Progenitor cell of endocrine pancreas (in vitro differentiated cells): ENCODE data around the gene HK1. TPM values are rescaled to one million over a fixed set of nuclear protein-coding genes. Genes with fewer than 3 reads are reported as not detected.

Experiments used
- DNase-seq: peaks from one replicate; pipeline ENCODE4 v3.0.0; 2021; ENCODE audit warnings: low spot score; ENCODE audit not compliant: unreplicated experiment
- H3K27ac Mint-ChIP-seq: 2 replicates; pipeline ENCODE4 v1.8.0; 2021; ENCODE audit warnings: mild to moderate bottlenecking, moderate library complexity, mixed read lengths
- H3K27me3 Mint-ChIP-seq: 2 replicates; pipeline ENCODE4 v1.8.0; 2021; ENCODE audit warnings: mixed read lengths
- H3K36me3 Mint-ChIP-seq: 2 replicates; pipeline ENCODE4 v1.8.0; 2022; ENCODE audit warnings: mixed read lengths; ENCODE audit not compliant: insufficient read depth
- H3K4me1 Mint-ChIP-seq: 2 replicates; pipeline ENCODE4 v1.8.0; 2021; ENCODE audit warnings: low read depth, mixed read lengths
- H3K4me3 Mint-ChIP-seq: 2 replicates; pipeline ENCODE4 v1.8.0; 2021; ENCODE audit warnings: low read depth, mild to moderate bottlenecking, moderate library complexity, mixed read lengths
- H3K9me3 Mint-ChIP-seq: 2 replicates; pipeline ENCODE4 v1.8.0; 2021; ENCODE audit warnings: low read depth, mixed read lengths
- total RNA-seq: library from RNA; stranded (reverse); gene quantifications from 2 replicates; pipeline ENCODE4 v1.2.1, GENCODE V29; 2021
- TF ChIP-seq, protein P1 (sequence below): fragments of 200-600 bp; sonication (generic); IDR thresholded peaks from one replicate; pipeline ENCODE4 v1.5.0; 2021; ENCODE audit warnings: antibody characterized with exemption, mild to moderate bottlenecking; ENCODE audit not compliant: unreplicated experiment

The HK1 gene
- total RNA-seq, 1 donor from 2014 or later, result 32.5 TPM

DNA sequence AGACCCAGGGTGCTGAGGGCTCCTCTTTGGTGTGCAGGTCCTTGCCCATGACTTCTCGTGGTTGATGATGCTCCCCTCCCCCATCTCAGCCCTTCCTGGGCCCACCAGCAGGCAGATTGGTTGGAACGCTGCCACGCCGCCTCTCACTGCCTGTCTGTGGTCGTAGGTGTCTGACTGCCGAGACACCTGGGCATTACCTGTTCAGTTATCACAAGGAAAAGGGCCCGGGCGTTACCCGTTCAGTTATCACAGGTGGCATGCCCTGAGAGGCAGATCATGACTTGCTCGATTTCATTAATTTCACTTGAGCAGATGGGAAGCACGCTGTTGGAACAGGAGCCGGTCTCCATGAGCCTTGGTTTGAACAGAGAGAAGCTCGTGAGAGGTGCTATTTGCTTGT is 95.9 kb downstream of the HK1 start:
- DNase-seq, result no peak
- Mint-ChIP-seq H3K4me1 (peaks cover 4% of the 10 kb centered on the region), H3K9me3 (no peaks in the 10 kb centered on the region), H3K27me3 (no peaks in the 10 kb centered on the region), H3K36me3 (peaks cover 6% of the 10 kb centered on the region), H3K4me3 (no peak overlapping the region), H3K27ac (no peak overlapping the region)
- TF ChIP-seq, protein P1, sequence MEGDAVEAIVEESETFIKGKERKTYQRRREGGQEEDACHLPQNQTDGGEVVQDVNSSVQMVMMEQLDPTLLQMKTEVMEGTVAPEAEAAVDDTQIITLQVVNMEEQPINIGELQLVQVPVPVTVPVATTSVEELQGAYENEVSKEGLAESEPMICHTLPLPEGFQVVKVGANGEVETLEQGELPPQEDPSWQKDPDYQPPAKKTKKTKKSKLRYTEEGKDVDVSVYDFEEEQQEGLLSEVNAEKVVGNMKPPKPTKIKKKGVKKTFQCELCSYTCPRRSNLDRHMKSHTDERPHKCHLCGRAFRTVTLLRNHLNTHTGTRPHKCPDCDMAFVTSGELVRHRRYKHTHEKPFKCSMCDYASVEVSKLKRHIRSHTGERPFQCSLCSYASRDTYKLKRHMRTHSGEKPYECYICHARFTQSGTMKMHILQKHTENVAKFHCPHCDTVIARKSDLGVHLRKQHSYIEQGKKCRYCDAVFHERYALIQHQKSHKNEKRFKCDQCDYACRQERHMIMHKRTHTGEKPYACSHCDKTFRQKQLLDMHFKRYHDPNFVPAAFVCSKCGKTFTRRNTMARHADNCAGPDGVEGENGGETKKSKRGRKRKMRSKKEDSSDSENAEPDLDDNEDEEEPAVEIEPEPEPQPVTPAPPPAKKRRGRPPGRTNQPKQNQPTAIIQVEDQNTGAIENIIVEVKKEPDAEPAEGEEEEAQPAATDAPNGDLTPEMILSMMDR, result no peak

DNA sequence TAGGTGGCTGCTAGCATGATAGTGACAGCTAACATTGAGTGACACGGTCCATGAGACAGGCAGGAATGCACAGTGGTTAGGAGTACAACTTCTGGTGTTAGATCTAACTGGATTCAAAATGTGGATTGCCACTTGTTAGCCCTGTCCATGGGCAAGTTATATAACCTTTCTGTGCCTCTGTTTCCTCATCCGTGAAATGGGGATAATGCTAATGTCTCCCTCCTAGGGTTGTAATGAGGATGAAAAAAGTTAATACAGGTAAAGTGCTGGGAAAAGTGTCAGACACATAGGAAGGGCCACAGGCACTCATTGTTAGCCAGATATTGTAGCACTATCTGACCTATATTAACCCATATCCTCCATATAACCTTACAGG is 96.6 kb downstream of the HK1 start:
- H3K4me1 Mint-ChIP-seq, result peaks cover 4% of the 10 kb centered on the region
- TF ChIP-seq, protein P1, result no peak
- no peak overlapping the region for H3K27ac Mint-ChIP-seq

DNA sequence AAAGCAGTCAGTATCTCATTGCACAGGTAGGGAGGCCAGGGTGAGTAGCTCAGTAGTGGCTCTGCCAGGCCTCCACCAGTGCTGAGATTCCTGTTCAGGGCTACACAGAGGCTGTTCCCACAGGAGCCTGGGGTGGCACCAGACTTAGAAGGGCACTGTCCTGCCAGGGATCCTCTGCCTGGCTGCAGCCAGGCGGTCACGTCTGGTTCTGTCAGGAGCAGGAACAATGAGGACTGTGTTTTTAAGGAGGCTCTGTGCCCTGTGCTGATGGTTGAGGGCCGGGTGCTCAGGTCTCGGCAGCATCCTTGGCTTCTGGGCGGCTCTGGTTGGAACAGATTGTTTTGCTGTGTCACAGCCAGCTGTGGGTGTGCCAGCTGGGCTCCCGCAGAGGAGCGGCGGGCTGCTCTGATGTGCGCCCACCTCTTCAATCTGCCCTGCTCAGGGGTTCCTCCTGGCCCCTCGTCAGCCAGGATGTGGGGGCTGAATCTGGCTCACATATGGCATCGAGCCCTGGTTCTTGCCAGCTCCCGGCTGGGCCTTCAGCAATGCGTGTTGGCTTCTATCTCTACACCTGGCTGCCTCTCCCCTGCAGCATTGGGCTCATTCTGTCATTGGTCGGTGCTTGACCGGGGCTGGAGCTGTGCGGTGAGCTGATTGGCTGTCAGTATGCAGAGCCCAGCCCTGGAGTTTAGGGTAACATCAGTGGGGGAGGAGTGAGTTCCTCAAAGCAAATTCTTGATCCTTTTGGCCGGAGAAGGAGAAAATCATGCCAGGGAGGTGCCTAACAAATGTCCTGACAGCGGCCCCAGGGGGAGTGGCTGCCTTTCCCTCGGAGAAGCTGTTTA is 97.2 kb downstream of the HK1 start:
- no peak overlapping the region for H3K4me3 Mint-ChIP-seq

More for the DNA sequence above, 96.6 kb downstream of the HK1 start:
- Mint-ChIP-seq H3K9me3 (no peaks in the 10 kb centered on the region), H3K27me3 (no peaks in the 10 kb centered on the region), H3K36me3 (peaks cover 4% of the 10 kb centered on the region), H3K4me3 (no peak overlapping the region)
- DNase-seq, result no peak

DNA sequence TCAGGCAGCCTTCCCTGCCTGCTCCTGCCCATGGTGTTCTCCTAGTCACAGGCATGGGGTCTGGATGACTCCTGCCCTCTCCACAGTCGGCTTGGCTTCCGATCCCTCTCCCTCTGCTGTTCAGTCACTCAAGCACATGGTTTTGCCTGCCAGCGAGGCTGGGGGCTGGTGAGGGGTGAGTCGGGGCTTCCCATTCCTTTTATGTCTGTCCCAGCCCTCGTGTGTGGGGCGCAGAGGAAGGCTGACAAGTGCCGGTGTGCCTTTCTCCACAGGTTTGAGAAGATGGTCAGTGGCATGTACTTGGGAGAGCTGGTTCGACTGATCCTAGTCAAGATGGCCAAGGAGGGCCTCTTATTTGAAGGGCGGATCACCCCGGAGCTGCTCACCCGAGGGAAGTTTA is 98.4 kb downstream of the HK1 start:
- H3K9me3 Mint-ChIP-seq, result no peaks in the 10 kb centered on the region
- no peak for DNase-seq
- no peak overlapping the region for H3K4me3 Mint-ChIP-seq
- H3K27ac Mint-ChIP-seq, result no peak overlapping the region
- peaks cover 4% of the 10 kb centered on the region for H3K4me1 Mint-ChIP-seq
- no peaks in the 10 kb centered on the region for H3K27me3 Mint-ChIP-seq
- TF ChIP-seq, protein P1, result no peak
- no peaks in the 10 kb centered on the region for H3K36me3 Mint-ChIP-seq

More for the DNA sequence above, 97.2 kb downstream of the HK1 start:
- no peaks in the 10 kb centered on the region for H3K9me3 Mint-ChIP-seq
- no peak for DNase-seq
- no peaks in the 10 kb centered on the region for H3K36me3 Mint-ChIP-seq
- no peak overlapping the region for H3K27ac Mint-ChIP-seq
- H3K4me1 Mint-ChIP-seq, result peaks cover 4% of the 10 kb centered on the region
- no peaks in the 10 kb centered on the region for H3K27me3 Mint-ChIP-seq
- TF ChIP-seq, protein P1, result no peak

DNA sequence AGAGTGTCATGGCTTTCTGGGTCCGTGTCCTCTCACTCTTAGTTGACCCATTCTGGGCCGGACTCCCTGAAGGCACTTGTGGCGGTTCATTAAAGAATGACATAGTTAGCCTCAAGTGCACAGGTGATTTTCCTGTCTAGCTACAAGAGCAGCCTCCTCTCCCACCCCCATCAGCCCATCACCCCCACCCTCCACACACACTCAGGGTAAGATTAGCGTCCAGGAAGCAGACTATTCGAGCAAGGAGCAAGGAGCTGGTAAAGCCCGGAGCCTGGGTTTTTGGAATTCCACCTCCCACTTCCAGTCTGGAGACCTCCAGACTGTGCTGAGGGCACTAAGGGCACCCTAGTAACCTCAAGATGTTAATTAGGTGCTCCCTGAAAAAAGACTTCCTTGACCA is 98.9 kb downstream of the HK1 start:
- no peak for DNase-seq
- TF ChIP-seq, protein P1, result no peak
- Mint-ChIP-seq H3K36me3 (no peaks in the 10 kb centered on the region), H3K4me3 (no peak overlapping the region), H3K27ac (no peak overlapping the region), H3K9me3 (no peaks in the 10 kb centered on the region), H3K4me1 (peaks cover 4% of the 10 kb centered on the region), H3K27me3 (no peaks in the 10 kb centered on the region)
